Heart left ventricle (tissue), 13 donors: Measurements from ENCODE around the gene SYNPO.

Source experiments
- CTCF ChIP-seq, 12 donors: fragments of 200-600 bp; sonication (generic) in 4 of 12; IDR thresholded peaks; one replicate each; pipeline versions ENCODE4 v1.5.0 to v1.8.0; 2018 to 2022; ENCODE audit warnings: antibody characterized with exemption in 12 of 12, mild to moderate bottlenecking in 5 of 12
- POLR2A ChIP-seq, 2 donors: fragments of 450-650 bp; IDR thresholded peaks; one replicate each; pipeline ENCODE4 v1.6.1; 2017; ENCODE audit warnings: antibody characterized with exemption in 2 of 2, mild to moderate bottlenecking in 2 of 2, moderate library complexity in 2 of 2
- donor health status: ischemic (EF 13 %, LVEDD 7.1; RV severe dilation, severe dysfunction).
- donor health status: DM: no; HTN: yes; CAD: no.
- donor health status: DM: no; HTN: no; CAD: no.
- donor health status: ischemic (EF 25% LVEDD 6.9; RV normal size, moderate dysfunction).
- donor health status: ischemic (EF 25% LVEDD 5.7; RV mildly dilated, moderate dysfunction).
- donor health status: ischemic (EF 35%, LVEDD 5.7; RV mildly dilated, moderate dysfunction).
- donor health status: nonischemic (EF 11% LVEDD 7.7; RV severe dilation, severe dysfunction).
- donor health status: DM: yes; HTN: yes; CAD: no.
- donor health status: PGD.
- donor health status: ischemic (EF 29% LVEDD 5.4; RV normal size, mild dysfunction).
- donor health status: nonischemic (EF 23%, LVEDD 6.1; RV moderate dilation, normal function).

- no peak for TF ChIP-seq CTCF (IDR thresholded peaks at IDR 0.05)
- TF ChIP-seq POLR2A (IDR thresholded peaks at IDR 0.05), result no peak
These were observed 9.1 kb upstream of the SYNPO start for GRCh38 chr5:150631326-150631701.
